ENCODE measurements around the gene MYLK. TPM values are rescaled to one million over a fixed set of nuclear protein-coding genes. Genes with fewer than 3 reads are reported as not detected.

MYLK gene
- total and polyA plus RNA-seq, 10 of the 15 experiments (the other 5 are each of a cell fraction or from before 2014, with no cell fraction given) = 0.04 to 1.6 (median 0.42) TPM; not detected in 1

- in situ Hi-C loops (cut with MboI) (no loop called here), intact Hi-C loops (cut with micrococcal nuclease; ENCODE audit: unreplicated experiment) (no loop called here)
- no peak for FAIRE-seq
- TF ChIP-seq ZNF274 (IDR thresholded peaks at IDR 0.05; ENCODE audit: insufficient read depth, insufficient read length) (no peak), IRF4 (IDR thresholded peaks at IDR 0.05; ENCODE audit: low read depth, low read length) (no peak), NKRF (conservative IDR thresholded peaks at IDR 0.05) (no peak), CEBPB (IDR thresholded peaks at IDR 0.05; ENCODE audit: borderline replicate concordance in 1 of 2, low read depth in 2 of 2, low read length in 2 of 2) (no peak), NRF1 (conservative IDR thresholded peaks at IDR 0.05; ENCODE audit: low read depth, low read length) (no peak), ZZZ3 (IDR thresholded peaks at IDR 0.05; ENCODE audit: control insufficient read depth, insufficient read length, low read depth) (no peak), TCF7 (IDR thresholded peaks at IDR 0.05; ENCODE audit: borderline replicate concordance) (no peak), RCOR1 (conservative IDR thresholded peaks at IDR 0.05; ENCODE audit: low read depth, low read length) (no peak), SUPT20H (IDR thresholded peaks at IDR 0.05; ENCODE audit: borderline replicate concordance, control insufficient read depth, low read depth, low read length) (no peak), IKZF2 (IDR thresholded peaks at IDR 0.05) (no peak), BACH1 (IDR thresholded peaks at IDR 0.05; ENCODE audit: borderline replicate concordance) (no peak), CBX3 (IDR thresholded peaks at IDR 0.05; ENCODE audit: borderline replicate concordance, low read depth) (no peak), IRF5 (IDR thresholded peaks at IDR 0.05; ENCODE audit: borderline replicate concordance) (no peak), KLF5 (IDR thresholded peaks at IDR 0.05; ENCODE audit: partially characterized antibody) (no peak), CREM (IDR thresholded peaks at IDR 0.05; ENCODE audit: low read depth) (no peak), BHLHE40 (IDR thresholded peaks at IDR 0.05; ENCODE audit: borderline replicate concordance in 1 of 2, low read depth in 2 of 2, low read length in 1 of 2) (no peak), LARP7 (IDR thresholded peaks at IDR 0.05) (no peak), JUNB (IDR thresholded peaks at IDR 0.05) (no peak)
- BruUV-seq (replicated peaks) = no TSS peak
- POLR2A ChIA-PET = no interaction called here
- no peak overlapping the region for H3K4me2 ChIP-seq (ENCODE audit: control insufficient read depth, insufficient read depth)
- SMC1A ChIA-PET (ENCODE audit: uncharacterized antibody, unreplicated experiment) = interaction anchor here (1.1 kb wide), 1 partner anchor 12 kb away, joined by 3 read pairs; no protein-coding TSS in a partner anchor
- H3K27me3 ChIP-seq (replicated peaks in 1 of 2; ENCODE audit: control insufficient read depth in 2 of 2, insufficient read depth in 2 of 2, low read length in 1 of 2) = no peaks in the 10 kb centered on the region; a peak in 1 of 4 replicates
- no peak for ATAC-seq
- no peak for DNase-seq (ENCODE audit: low read depth, low spot score)
- no peaks in the 10 kb centered on the region for H3K36me3 ChIP-seq (ENCODE audit: control insufficient read depth in 2 of 2, insufficient read depth in 2 of 2, low read length in 1 of 2)
- H3K4me3 ChIP-seq = no peak overlapping the region
- H2AFZ ChIP-seq (ENCODE audit: control insufficient read depth, low read depth, low read length) = no peak overlapping the region
- H3K9me3 ChIP-seq (replicated peaks; ENCODE audit: control insufficient read depth, insufficient read depth, low read length) = no peaks in the 10 kb centered on the region
- no peak overlapping the region for H3K9ac ChIP-seq (ENCODE audit: control insufficient read depth, insufficient read depth, low read length)
- no peaks in the 10 kb centered on the region for H3K79me2 ChIP-seq (ENCODE audit: control insufficient read depth, insufficient read depth, low read length)
- WGBS (ENCODE audit: insufficient coverage, insufficient replicate concordance, low lambda C conversion rate, missing lambda C conversion rate) = 2% methylated on average over 4 of the region's 4 CpGs
- H3K27ac ChIP-seq (ENCODE audit: control insufficient read depth, insufficient read depth) = no peak overlapping the region
- CTCF ChIA-PET = no interaction called here
- H4K20me1 ChIP-seq (ENCODE audit: control insufficient read depth, insufficient read depth) = no peaks in the 10 kb centered on the region
- H3K4me1 ChIP-seq (ENCODE audit: control insufficient read depth, insufficient read depth, low read length) = no peaks in the 10 kb centered on the region
- RAD21 ChIA-PET (ENCODE audit: unreplicated experiment) = no interaction called here
These were observed 66.7 kb downstream of the MYLK start for GRCh38 chr3:123817413-123817812.
